ENCODE data around the gene SH3BP5L.
"Not testable (repeated sequence)": the region's sequence is repeated elsewhere in the genome, so short reads cannot be mapped to it uniquely, and the experiment has no call there.

GRCh38 chr1:248789337-248789736, 36.4 kb downstream of the SH3BP5L start:
- not testable (repeated sequence) for TF ChIP-seq CTCF, POLR2A, EP300 (IDR thresholded peaks at IDR 0.05)
